ENCODE results near the gene TAF13. TPM values are rescaled to one million over a fixed set of nuclear protein-coding genes. Genes with fewer than 3 reads are reported as not detected.

The TAF13 gene
- polyA plus RNA-seq, 1 donor from 2014 or later: 60.1 TPM

GRCh38 chr1:109112652-109113285 is 37.0 kb upstream of the TAF13 start:
- Histone ChIP-seq H3K36me3 (ENCODE audit: insufficient read depth, low read length) (no peaks in the 10 kb centered on the region), H3K79me2 (replicated peaks; ENCODE audit: insufficient read depth, low read length) (no peaks in the 10 kb centered on the region), H4K20me1 (ENCODE audit: insufficient read depth) (no peaks in the 10 kb centered on the region), H2AFZ (ENCODE audit: low read depth, low read length) (no peak overlapping the region), H3K4me2 (ENCODE audit: low read length) (peak overlapping the region; percentile 35), H3K9me2 (ENCODE audit: insufficient read depth, low read length) (no peaks in the 10 kb centered on the region), H3K9ac (ENCODE audit: low read length) (peak overlapping the region; percentile 77), H3K27me3 (ENCODE audit: insufficient read depth, low read depth, low read length) (peaks cover 2% of the 10 kb centered on the region), H3K27ac (ENCODE audit: low read length) (peak overlapping the region; percentile 74), H3F3A (ENCODE audit: insufficient read depth, low read length, poor library complexity, severe bottlenecking) (peaks cover 3% of the 10 kb centered on the region), H3K4me3 (ENCODE audit: low read length) (peak overlapping the region; percentile 93), H3K9me3 (ENCODE audit: low read length) (no peaks in the 10 kb centered on the region)
- TF ChIP-seq EP300 (conservative IDR thresholded peaks at IDR 0.05; ENCODE audit: poor library complexity, severe bottlenecking): peak; percentile 28
- no peak for TF ChIP-seq MXI1 (conservative IDR thresholded peaks at IDR 0.05; ENCODE audit: poor library complexity, severe bottlenecking)
- TF ChIP-seq RAD21 (conservative IDR thresholded peaks at IDR 0.05): peak; percentile 61
- TF ChIP-seq POLR2AphosphoS5 (IDR thresholded peaks at IDR 0.05): peak; percentile 56
- peak; percentile 72 for TF ChIP-seq SMC3 (conservative IDR thresholded peaks at IDR 0.05; ENCODE audit: poor library complexity)
- TF ChIP-seq CTCF (IDR thresholded peaks at IDR 0.05; ENCODE audit: poor library complexity, severe bottlenecking): peak; percentile 88

DNA sequence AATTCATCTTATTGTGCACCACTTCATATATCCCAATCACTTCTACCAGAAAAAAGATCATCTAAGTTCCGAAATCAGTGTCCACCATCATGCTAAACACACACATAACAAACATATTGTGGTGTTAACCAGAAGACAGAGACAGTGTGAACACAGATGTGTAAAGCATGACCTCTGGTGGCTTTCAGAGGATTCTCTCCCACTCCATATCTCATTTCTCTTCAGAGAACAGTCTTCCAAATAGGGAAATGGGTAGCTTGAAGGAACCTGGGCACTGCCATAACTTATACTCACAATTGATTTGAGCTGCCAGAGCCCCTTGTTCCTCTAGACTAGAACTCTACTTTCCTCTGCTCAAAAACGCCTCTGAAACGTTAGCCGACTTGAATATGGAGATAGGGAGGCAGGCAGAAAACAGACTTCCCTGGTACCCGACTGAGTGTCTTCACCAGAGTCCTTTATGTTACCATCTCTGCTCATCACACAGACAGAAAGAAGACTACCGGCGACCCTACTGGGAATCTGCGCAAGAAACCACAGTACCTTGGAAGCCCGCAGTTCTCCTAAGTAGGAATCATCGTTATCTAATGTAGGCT is 36.4 kb upstream of the TAF13 start:
- H3K9ac ChIP-seq (ENCODE audit: low read length): peak overlapping the region; percentile 43
- no peaks in the 10 kb centered on the region for H3K9me2 ChIP-seq (ENCODE audit: insufficient read depth, low read length)
- H2AFZ ChIP-seq (ENCODE audit: low read depth, low read length): no peak overlapping the region
- no peak for TF ChIP-seq EZH2 (IDR thresholded peaks at IDR 0.05; ENCODE audit: borderline replicate concordance, insufficient read depth, low read length, poor library complexity, severe bottlenecking)
- TF ChIP-seq TAF1 (IDR thresholded peaks at IDR 0.05; ENCODE audit: low read depth): no peak
- peak; percentile 65 for TF ChIP-seq SMC3 (conservative IDR thresholded peaks at IDR 0.05; ENCODE audit: poor library complexity)
- no peak for TF ChIP-seq MXI1 (conservative IDR thresholded peaks at IDR 0.05; ENCODE audit: poor library complexity, severe bottlenecking)
- peak; percentile 53 for TF ChIP-seq CTCF (IDR thresholded peaks at IDR 0.05; ENCODE audit: poor library complexity, severe bottlenecking)
- TF ChIP-seq RAD21 (conservative IDR thresholded peaks at IDR 0.05): peak; percentile 71
- no peak for TF ChIP-seq REST (IDR thresholded peaks at IDR 0.05; ENCODE audit: borderline replicate concordance)
- no peak for TF ChIP-seq POLR2AphosphoS5 (IDR thresholded peaks at IDR 0.05)
- TF ChIP-seq EP300 (conservative IDR thresholded peaks at IDR 0.05; ENCODE audit: poor library complexity, severe bottlenecking): no peak
- peaks cover 3% of the 10 kb centered on the region for H3F3A ChIP-seq (ENCODE audit: insufficient read depth, low read length, poor library complexity, severe bottlenecking)
- H3K27me3 ChIP-seq (ENCODE audit: insufficient read depth, low read depth, low read length): peaks cover 2% of the 10 kb centered on the region
- peak overlapping the region; percentile 35 for H3K4me2 ChIP-seq (ENCODE audit: low read length)
- H4K20me1 ChIP-seq (ENCODE audit: insufficient read depth): no peaks in the 10 kb centered on the region
- H3K36me3 ChIP-seq (ENCODE audit: insufficient read depth, low read length): no peaks in the 10 kb centered on the region
- H3K4me3 ChIP-seq (ENCODE audit: low read length): peak overlapping the region; percentile 93
- no peaks in the 10 kb centered on the region for H3K79me2 ChIP-seq (replicated peaks; ENCODE audit: insufficient read depth, low read length)
- peak overlapping the region; percentile 74 for H3K27ac ChIP-seq (ENCODE audit: low read length)
- no peaks in the 10 kb centered on the region for H3K9me3 ChIP-seq (ENCODE audit: low read length)

All from neural cell (in vitro differentiated cells).